Omental fat pad (tissue), 4 donors: ENCODE measurements around the gene NCOR2. TPM values are rescaled to one million over a fixed set of nuclear protein-coding genes. Genes with fewer than 3 reads are reported as not detected.

ENCODE experiments used
- ATAC-seq: fragments of 150-250 bp; one replicate; pipeline ENCODE4 v1.9.1; 2016; ENCODE audit warnings: mild to moderate bottlenecking, moderate library complexity; ENCODE audit not compliant: low FRiP score
- DNase-seq: peaks from one replicate; pipeline ENCODE4 v3.0.0-alpha.2; 2019; ENCODE audit warnings: low spot score
- total RNA-seq, 4 donors: library from RNA; depleted of rRNA; stranded (reverse); fragments of >200 nt; gene quantifications; one replicate each; pipeline ENCODE4 v1.1.0, GENCODE V29; 2016
- TF ChIP-seq, protein P1 (sequence below), 3 donors: fragments of 450-650 bp; IDR thresholded peaks; one replicate each; pipeline ENCODE4 v1.5.1; 2016 to 2017; ENCODE audit warnings: antibody characterized with exemption in 3 of 3, mild to moderate bottlenecking in 3 of 3, moderate library complexity in 2 of 3

Gene NCOR2
- total RNA-seq, 4 donors from 2014 or later = 53.4 to 85.3 (median 71.9) TPM

DNA sequence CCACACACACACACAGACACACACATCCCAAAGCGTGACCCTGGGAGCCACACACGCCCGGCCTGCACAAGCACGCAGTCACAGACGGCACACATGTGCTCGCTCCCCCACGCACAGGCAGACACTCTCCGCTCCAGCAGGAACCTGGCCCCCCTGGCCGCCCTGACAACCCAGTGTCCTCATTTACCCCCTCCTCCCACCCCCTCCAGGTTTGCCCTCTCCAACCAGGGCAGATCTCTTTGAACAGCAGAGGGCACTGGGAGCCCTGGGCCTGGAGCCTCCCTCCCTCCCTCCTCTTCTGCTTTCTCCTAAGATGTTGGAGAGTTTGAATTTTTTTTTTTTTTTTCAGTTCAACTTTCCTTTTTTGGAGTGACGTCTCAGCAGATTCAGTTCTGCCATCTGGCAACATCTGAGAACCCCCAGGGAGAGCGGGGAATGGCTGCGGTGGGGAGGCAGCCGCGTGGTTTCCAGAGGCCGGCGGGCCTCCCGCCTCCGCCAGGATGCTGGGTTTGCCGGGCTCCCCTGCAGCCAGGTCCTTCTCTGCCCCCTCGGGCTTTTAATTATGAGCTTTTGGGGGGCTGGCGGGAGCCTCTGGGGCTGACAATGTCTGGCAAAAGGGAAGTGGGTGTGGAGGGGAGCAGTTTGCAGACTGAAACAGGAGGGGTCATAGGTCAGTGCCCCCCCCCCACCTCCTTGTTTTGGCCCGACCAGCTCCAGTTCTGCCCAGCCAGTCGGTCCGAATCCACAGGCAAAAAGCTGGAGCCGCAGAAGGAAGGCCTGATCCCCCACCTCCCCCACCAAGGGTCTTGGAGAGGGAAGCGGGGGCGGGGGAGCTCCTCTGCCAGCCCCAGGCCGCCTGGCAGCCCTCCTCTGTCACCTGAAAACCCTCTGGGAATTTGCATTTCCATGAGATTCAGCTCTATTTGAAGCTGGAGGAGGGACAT lies 1.3 kb upstream of the NCOR2 start:
- ATAC-seq = peak; percentile 41
- TF ChIP-seq, protein P1, sequence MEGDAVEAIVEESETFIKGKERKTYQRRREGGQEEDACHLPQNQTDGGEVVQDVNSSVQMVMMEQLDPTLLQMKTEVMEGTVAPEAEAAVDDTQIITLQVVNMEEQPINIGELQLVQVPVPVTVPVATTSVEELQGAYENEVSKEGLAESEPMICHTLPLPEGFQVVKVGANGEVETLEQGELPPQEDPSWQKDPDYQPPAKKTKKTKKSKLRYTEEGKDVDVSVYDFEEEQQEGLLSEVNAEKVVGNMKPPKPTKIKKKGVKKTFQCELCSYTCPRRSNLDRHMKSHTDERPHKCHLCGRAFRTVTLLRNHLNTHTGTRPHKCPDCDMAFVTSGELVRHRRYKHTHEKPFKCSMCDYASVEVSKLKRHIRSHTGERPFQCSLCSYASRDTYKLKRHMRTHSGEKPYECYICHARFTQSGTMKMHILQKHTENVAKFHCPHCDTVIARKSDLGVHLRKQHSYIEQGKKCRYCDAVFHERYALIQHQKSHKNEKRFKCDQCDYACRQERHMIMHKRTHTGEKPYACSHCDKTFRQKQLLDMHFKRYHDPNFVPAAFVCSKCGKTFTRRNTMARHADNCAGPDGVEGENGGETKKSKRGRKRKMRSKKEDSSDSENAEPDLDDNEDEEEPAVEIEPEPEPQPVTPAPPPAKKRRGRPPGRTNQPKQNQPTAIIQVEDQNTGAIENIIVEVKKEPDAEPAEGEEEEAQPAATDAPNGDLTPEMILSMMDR (IDR thresholded peaks at IDR 0.05) = no peak

DNA sequence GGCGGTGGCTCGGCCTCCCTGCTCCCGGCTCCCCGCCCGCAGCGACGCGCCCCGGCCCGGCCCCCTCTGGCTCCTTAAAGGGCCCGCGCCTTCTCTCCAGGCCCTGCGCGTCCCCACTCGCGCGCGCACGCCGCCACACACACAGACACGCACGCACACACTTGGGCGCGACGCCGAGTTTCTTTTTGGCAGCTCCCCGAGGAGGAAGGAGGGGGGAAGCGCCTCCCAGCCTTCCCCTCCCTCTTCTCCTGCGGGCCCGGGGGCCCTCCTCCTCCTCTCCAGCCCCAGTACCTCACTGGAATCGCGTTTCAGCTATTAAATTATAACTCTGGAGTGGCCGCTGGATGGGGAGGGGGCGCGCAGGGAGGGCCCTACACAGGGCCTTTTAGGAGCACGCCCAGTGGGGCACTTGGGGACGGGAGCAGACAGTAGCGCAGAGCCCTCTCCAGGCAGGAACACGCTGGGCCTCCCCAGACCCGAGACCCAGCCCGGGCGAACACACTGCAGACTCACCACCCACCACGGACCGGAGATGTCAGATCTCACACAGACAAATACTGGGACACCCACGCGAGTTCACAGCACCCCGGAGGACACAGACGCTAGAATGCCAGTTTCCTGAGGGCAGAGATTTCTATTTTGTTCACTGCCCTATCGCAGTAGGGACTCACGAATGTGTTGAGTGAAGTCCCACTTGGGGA lies 411 bp upstream of the NCOR2 start:
- ATAC-seq (peak; percentile 78), DNase-seq (peak; percentile 76)
- TF ChIP-seq, protein P1 (IDR thresholded peaks at IDR 0.05) = no peak

More for the DNA sequence above, 1.3 kb upstream of the NCOR2 start:
- no peak for DNase-seq

DNA sequence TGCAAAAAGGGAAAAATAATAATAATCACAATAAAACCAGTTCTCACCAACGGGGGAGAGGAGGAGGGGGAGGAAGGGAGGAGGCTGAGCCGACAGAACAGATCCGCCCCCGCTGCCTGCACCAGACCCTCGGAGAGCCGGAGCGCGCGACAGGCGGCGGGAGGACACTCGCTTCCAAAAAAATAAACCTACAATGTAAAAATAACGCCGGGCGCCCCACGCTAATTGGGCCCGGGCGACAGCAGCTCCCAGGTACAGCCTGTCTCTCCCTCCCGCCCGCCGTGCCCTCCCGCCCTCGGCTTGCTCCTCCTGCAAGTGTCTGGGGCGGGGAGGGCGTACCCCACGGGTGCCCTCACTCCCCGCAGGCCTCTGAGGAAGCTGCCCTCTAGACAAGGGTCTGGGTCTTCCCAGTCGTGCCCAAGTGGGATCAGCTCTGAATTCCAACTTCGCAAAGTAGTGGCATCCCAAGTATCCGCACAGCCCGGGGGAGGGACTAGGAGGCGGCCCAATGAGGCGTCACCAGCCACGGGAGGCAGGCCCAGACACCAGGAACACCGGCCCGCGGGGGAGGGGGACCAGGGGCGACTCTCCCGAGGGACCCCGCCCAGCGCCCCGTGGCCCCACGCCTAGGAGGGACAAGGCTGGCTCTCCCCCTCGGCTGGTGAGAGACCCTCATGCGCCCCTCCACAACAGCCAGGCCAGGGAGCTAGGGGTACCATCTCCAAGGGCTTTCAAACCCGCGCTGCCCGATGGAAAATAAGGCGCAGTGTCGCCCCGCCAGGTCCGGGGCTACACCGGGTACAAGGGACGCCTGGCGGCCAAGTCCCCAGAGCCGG lies 1.0 kb downstream of the NCOR2 start:
- TF ChIP-seq, protein P1 (IDR thresholded peaks at IDR 0.05) = no peak
- DNase-seq = peak; percentile 71
- ATAC-seq = peak; percentile 72

DNA sequence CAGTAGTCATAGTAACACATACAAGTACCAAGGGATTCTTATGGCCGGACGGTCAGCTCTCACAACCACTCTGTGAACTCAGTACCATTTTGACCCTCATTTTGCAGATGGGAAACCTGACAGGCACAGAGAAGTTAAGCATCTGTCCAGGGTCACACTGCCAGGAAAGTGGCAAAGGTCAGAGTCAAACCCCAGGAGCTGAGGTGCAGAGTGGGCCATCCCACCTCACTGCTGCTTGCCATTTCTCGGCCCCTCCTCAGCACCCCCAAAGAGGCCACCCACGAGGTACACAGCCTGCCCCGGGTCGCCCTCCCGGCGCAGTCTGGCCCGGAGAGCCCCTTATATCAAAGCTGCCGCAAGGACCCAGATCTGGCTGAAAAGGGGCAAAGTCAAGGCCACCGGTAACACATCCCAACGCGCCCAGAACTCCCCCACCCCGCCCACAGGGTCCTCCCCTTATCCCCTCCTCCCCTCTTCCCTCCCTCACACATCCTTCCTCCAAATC lies 1.7 kb downstream of the NCOR2 start:
- no peak for ATAC-seq
- no peak for DNase-seq
- TF ChIP-seq, protein P1 (IDR thresholded peaks at IDR 0.05) = no peak

DNA sequence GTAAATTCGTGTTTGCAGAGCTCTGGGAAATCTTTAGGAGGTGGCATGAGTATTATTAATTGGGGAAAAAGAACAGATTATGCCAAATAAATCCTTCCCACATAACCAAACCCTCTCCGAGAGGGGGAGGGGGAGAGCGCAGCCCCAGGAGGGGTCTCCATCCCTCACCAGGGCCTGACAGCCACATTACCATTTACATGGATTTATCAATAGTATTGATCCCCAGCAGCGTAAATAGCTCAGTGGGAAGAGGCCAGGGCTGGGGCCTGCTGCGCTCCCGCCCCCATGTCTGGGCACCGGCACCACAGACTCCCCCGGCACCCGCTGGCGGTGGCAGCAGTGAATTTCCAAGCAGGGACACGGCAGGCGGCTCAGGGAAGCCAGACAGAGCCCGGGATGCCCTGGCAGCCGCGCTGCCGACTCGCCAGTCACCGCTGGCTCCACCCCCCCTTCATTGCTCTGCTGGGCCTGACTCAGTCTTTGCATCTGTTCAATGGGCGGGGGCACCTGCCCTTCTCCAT lies 2.4 kb downstream of the NCOR2 start:
- no peak for DNase-seq
- TF ChIP-seq, protein P1 (IDR thresholded peaks at IDR 0.05) = no peak
- no peak for ATAC-seq

DNA sequence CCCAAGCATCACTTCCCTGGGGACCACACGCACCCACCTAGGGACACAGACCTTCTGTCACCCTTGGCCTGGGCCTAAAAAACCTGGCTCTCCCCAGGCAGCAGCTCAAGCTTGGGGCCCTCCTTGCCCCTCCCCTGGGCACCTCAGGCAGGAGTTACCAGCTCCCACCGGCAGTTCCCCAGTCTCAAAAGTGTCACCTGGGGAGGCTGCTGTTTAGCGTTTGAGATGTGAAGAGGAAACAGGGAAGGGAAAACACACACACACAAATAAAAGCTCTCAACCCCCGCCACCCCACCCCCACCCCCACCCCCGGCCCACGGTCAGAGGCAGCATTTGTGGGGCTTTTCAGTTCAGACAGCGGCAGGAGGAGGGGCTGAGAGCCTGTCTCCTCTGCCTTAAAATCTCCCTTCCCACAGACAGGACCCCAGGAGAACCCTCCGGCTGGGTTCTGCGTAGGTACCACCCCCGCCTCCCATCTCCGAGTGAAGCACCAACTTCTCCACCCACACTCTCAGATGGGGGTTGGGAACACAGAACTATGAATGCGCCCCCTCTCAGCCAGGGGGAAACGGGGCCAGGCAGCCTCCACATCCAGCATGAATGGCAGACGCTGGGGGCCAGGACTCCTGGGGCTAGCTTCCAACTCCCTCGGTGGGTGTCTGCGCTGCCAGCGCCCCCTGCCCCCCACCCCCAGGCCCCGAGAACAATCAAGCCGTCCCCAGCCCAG lies 3.0 kb downstream of the NCOR2 start:
- TF ChIP-seq, protein P1 (IDR thresholded peaks at IDR 0.05) = no peak
- DNase-seq (no peak), ATAC-seq (no peak)
